Ovary (tissue), 3 donors: ENCODE data around the gene BARHL2.

Source experiments
- CTCF ChIP-seq, 3 donors: fragments of 450-650 bp in 2 of 3; fragments of 200-600 bp in 1 of 3; IDR thresholded peaks; one replicate each; pipeline versions ENCODE4 v1.5.1 to v1.8.0; 2016 to 2022; ENCODE audit warnings: antibody characterized with exemption in 3 of 3, mild to moderate bottlenecking in 1 of 3
- EP300 ChIP-seq: sonication (generic); formaldehyde crosslinking; IDR thresholded peaks from one replicate; pipeline ENCODE4 v1.6.1; 2017; ENCODE audit warnings: antibody characterized with exemption
- donor health status: DM: no; HTN: no; CAD: no.

GRCh38 chr1:90717356-90717664, 208 bp upstream of the BARHL2 start:
- no peak for TF ChIP-seq CTCF (IDR thresholded peaks at IDR 0.05)
- no peak for TF ChIP-seq EP300
